ENCODE measurements around the gene CENPI. TPM values are rescaled to one million over a fixed set of nuclear protein-coding genes. Genes with fewer than 3 reads are reported as not detected.

CENPI gene
- polyA plus RNA-seq, 1 experiment, result 5.4 TPM

- POLR2A ChIA-PET, result no interaction called here
- H3K4me3 ChIP-seq (ENCODE audit: low read depth, low read length), result no peak overlapping the region
- DNase-seq (ENCODE audit: low read depth), result no peak
- no peaks in the 10 kb centered on the region for H3K36me3 ChIP-seq (ENCODE audit: control insufficient read depth, insufficient read depth, low read length)
- CTCF ChIA-PET, result no interaction called here
- no peak for TF ChIP-seq CTCF (IDR thresholded peaks at IDR 0.05; ENCODE audit: insufficient read depth, low read depth, low read length)
- H3K27me3 ChIP-seq (ENCODE audit: control insufficient read depth, insufficient read depth, low read length), result no peaks in the 10 kb centered on the region
Measured at GRCh38 chrX:101062176-101062575, 35.8 kb upstream of the CENPI start.

GRCh38 chrX:101071582-101071981 lies 26.4 kb upstream of the CENPI start:
- ChIA-PET POLR2A (no interaction called here), CTCF (no interaction called here)
- Histone ChIP-seq H3K36me3 (ENCODE audit: control insufficient read depth, insufficient read depth, low read length) (no peaks in the 10 kb centered on the region), H3K4me3 (ENCODE audit: low read depth, low read length) (no peak overlapping the region), H3K27me3 (ENCODE audit: control insufficient read depth, insufficient read depth, low read length) (no peaks in the 10 kb centered on the region)
- no peak for TF ChIP-seq CTCF (IDR thresholded peaks at IDR 0.05; ENCODE audit: insufficient read depth, low read depth, low read length)
- no peak for DNase-seq (ENCODE audit: low read depth)

- H3K36me3 ChIP-seq (ENCODE audit: control insufficient read depth, insufficient read depth, low read length), result no peaks in the 10 kb centered on the region
- ChIA-PET CTCF (no interaction called here), POLR2A (interaction anchor here (0.6 kb wide), 1 partner anchor 23 kb away, joined by 17 read pairs; no protein-coding TSS in a partner anchor)
- DNase-seq (ENCODE audit: low read depth), result no peak
- peak within 1 kb of the TSS; percentile 41 for H3K4me3 ChIP-seq (ENCODE audit: low read depth, low read length)
- H3K27me3 ChIP-seq (ENCODE audit: control insufficient read depth, insufficient read depth, low read length), result no peaks in the 10 kb centered on the region
- TF ChIP-seq CTCF (IDR thresholded peaks at IDR 0.05; ENCODE audit: insufficient read depth, low read depth, low read length), result no peak
Measured at GRCh38 chrX:101078716-101079598, 19.0 kb upstream of the CENPI start, which contains the start of gene TMEM35A. Gene TMEM35A (plus strand): TSS chrX:101078879. CDS start chrX:101079003, 124 bp downstream.

GRCh38 chrX:101079736-101080270 lies 18.2 kb upstream of the CENPI start:
- Histone ChIP-seq H3K27me3 (ENCODE audit: control insufficient read depth, insufficient read depth, low read length) (no peaks in the 10 kb centered on the region), H3K36me3 (ENCODE audit: control insufficient read depth, insufficient read depth, low read length) (no peaks in the 10 kb centered on the region), H3K4me3 (ENCODE audit: low read depth, low read length) (peak overlapping the region; percentile 41)
- TF ChIP-seq CTCF (IDR thresholded peaks at IDR 0.05; ENCODE audit: insufficient read depth, low read depth, low read length), result no peak
- ChIA-PET CTCF (no interaction called here), POLR2A (no interaction called here)
- DNase-seq (ENCODE audit: low read depth), result no peak

GRCh38 chrX:101080326-101081124 lies 17.5 kb upstream of the CENPI start:
- Histone ChIP-seq H3K27me3 (ENCODE audit: control insufficient read depth, insufficient read depth, low read length) (no peaks in the 10 kb centered on the region), H3K36me3 (ENCODE audit: control insufficient read depth, insufficient read depth, low read length) (no peaks in the 10 kb centered on the region), H3K4me3 (ENCODE audit: low read depth, low read length) (no peak overlapping the region)
- no peak for TF ChIP-seq CTCF (IDR thresholded peaks at IDR 0.05; ENCODE audit: insufficient read depth, low read depth, low read length)
- ChIA-PET CTCF (no interaction called here), POLR2A (no interaction called here)
- DNase-seq (ENCODE audit: low read depth), result no peak

Measured in BJ (cell line).